ENCODE data around the gene AUTS2.

The AUTS2 gene

DNA sequence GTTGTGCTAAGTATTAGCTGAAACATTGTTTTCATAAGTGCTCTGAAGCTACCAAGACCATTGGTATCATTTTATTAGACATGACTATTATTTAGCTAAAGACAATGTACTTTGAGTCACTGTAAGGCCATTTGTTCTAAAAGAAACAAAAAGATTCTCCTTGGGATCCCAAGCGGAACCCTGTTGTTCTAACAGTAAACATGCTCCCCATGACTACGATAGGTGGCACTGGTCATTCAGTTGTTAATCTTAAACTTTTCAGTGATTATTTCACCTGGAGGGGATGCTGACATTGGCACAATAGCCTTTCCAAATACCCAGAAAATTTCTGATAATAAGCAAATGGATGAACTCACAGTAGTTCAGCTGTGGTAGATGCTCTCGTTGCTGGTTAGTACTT lies 715.0 kb downstream of the AUTS2 start:
- DNase-seq (ENCODE audit: low spot score): no peak

GRCh38 chr7:70313687-70314086 lies 715.4 kb downstream of the AUTS2 start:
- no peak for DNase-seq (ENCODE audit: low spot score)

- no peak for DNase-seq (ENCODE audit: low spot score)
These were observed 715.9 kb downstream of the AUTS2 start for GRCh38 chr7:70314221-70314620.

- DNase-seq (ENCODE audit: low spot score): no peak
These were observed 718.5 kb downstream of the AUTS2 start for GRCh38 chr7:70316745-70317144.

DNA sequence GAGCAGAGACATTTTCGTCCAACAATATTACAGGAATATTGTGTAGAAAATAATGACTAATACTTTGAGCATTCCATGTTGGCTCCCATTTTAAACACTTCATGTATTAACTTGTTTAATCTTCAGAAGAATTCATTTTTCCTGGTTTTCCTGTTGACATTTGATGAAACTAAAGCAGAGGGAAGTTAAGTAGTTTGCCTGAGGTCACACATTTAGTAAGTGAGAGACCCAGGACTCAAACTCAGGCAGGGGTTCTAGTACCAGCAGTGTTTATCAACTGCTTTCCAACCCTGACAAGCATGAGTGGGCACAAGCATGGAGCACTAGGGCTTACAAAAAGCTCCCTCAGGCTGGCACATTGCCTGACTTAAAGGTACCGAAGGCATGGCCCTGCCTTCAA lies 719.1 kb downstream of the AUTS2 start:
- no peak for DNase-seq (ENCODE audit: low spot score)

GRCh38 chr7:70318511-70318910 lies 720.2 kb downstream of the AUTS2 start:
- no peak for DNase-seq (ENCODE audit: low spot score)

GRCh38 chr7:70319057-70319456 lies 720.8 kb downstream of the AUTS2 start:
- DNase-seq (ENCODE audit: low spot score): no peak

DNA sequence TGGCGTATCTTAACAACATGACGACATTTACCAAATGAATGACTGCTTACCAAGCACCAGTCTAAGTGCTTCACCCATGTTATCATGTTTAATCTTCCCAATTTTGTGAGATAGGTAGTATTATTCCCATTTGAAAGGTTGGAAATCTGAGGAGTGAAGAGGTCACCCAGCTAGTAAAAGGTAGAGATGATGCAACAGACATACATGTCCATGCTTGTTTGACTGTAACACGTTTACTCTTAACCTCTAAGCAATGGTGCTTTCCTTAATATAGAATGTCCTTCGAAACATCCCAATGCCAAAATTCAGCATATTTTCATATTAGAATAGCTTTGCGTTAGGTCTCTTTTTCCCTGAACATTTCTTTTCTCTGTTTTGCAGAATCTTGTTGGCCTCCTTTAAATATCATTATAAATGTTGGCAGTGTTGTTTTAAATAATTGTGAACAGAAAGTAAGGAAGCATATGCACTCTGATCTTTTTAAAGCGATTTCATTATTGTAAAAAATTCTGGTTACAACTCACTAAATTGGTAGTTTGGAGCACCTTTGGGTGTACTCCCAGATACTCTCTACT lies 722.8 kb downstream of the AUTS2 start:
- no peak for DNase-seq (ENCODE audit: low spot score)

- DNase-seq (ENCODE audit: low spot score): no peak
These were observed 724.6 kb downstream of the AUTS2 start for GRCh38 chr7:70322856-70323255.

DNA sequence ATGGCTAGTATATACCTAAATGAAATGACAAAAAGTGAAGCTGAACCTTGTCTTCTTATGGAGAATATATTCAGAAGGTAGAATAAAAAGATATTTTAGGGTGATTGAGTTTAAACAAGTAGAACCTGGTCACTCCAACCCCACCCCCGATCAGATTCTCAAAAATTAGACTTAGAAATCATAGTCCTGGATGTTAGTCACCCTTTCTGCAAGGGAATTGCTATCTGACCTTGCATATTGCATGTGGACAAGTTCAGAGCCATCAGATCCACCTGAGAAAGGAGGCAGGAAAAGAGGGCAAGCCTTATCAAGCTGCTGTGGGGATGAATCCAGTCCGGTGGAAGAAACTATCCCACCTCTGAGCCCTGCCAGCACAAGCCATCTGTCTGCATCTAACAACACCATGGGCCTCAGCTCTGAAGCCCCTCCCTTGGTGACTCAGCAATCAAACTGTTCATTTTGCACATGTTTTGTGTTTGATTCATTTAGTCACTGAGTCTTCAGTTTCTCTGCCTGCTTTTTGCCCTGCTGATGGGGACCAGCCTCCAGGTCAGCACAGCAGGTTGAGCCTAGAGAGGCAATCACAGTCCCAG lies 727.3 kb downstream of the AUTS2 start:
- DNase-seq (ENCODE audit: low spot score): no peak

DNA sequence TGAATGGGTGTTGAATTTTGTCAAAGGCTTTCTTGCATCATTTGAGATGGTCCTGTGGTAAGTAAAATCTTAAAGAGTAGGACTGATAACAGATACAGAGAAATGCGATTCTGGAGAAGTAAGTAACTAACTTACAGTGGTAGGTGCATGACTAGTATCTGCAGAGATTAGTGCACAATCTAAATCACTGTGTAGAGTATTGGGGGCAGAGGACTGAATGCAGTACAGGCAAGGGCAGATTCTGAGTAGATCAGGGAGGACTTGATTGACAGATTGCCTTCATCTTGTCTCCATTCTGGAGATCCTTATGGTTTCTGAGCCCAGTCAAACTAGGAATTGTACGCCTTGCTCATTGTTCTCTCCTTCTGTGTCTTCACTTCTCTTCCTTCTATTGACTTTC lies 736.0 kb downstream of the AUTS2 start:
- DNase-seq (ENCODE audit: low spot score): no peak

- DNase-seq (ENCODE audit: low spot score): no peak
These were observed 736.6 kb downstream of the AUTS2 start for GRCh38 chr7:70334871-70335270.

DNA sequence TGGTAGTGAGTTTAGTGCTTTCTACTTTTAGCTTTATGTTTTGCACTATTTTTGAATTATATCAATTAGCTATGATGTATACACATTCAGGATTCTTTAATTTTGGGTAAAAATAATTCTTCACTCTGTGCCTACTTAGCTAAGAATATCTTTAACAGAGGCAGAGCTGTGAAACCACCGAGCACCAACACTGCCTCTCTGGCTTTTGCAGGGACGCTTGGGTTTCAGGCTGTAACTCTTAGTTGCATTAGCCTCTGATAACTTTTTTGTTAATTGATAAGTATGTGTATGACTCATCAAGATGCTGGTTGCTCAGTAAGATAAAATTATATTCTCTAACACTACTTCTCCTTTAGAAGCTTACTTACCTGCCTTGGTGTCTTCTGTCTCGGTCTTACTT lies 738.3 kb downstream of the AUTS2 start:
- DNase-seq (ENCODE audit: low spot score): no peak

- DNase-seq (ENCODE audit: low spot score): no peak
These were observed 739.7 kb downstream of the AUTS2 start for GRCh38 chr7:70338015-70338414.

- no peak for DNase-seq (ENCODE audit: low spot score)
These were observed 742.0 kb downstream of the AUTS2 start for GRCh38 chr7:70340236-70340635.

DNA sequence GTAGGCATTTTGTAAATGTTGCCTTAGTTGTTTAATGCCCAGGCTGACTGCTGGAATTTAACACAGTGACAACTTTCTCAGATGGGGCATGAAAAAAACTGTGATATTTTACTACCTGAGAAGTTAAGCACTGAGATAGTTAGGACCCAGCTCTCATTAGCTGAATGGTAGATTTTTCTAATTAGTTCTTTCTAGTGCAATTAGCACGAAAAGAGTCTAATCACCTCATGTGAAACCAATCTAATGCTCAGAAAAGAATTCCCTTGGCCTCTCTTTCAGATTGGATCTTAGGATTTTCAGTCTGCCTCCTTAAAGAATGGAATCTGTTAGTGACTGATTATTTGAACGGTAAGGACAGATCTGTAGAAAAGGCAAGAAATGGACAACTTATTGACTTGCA lies 743.2 kb downstream of the AUTS2 start:
- no peak for DNase-seq (ENCODE audit: low spot score)

GRCh38 chr7:70343519-70343918 lies 745.2 kb downstream of the AUTS2 start:
- DNase-seq (ENCODE audit: low spot score): no peak

DNA sequence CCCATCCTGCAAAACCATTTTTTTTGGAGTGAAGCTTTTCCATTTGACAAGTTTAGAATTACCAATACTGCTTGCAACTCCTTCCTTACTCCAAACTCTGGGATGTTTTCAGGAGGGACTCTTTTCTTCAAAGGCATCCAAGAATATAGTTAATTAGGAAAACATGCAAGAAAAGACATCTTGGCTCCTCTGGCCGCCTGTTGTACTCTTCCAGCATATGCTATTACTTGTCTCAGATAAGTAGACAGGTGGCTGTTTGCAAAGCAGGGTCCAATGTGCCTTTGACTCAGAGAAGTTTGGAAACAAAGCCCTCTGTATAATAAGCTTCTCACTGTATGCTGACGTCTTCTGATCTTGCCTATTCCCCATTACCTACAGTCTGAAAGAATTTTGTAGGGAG lies 746.5 kb downstream of the AUTS2 start:
- no peak for DNase-seq (ENCODE audit: low spot score)

- no peak for DNase-seq (ENCODE audit: low spot score)
These were observed 748.7 kb downstream of the AUTS2 start for GRCh38 chr7:70346844-70347462.

GRCh38 chr7:70347463-70348254 lies 749.4 kb downstream of the AUTS2 start:
- no peak for DNase-seq (ENCODE audit: low spot score)

DNA sequence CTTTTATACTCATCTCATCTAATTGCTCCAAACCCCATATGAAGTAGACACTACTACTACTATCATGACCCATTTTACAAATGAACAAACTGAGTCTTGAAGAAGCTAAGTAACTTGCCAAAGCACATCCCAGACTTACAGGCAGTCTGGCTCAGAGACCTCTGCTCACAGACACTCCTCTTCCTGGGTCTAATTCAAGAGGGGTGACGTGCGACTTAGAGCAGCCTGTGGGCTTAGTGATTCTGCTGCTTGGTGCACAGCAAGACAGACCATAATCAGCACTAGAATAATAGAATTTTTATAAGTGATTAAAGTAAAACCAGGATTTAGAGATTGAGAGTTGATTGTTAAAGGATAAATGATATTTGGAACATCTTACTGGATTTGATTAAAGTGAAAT lies 750.8 kb downstream of the AUTS2 start:
- DNase-seq (ENCODE audit: low spot score): no peak

DNA sequence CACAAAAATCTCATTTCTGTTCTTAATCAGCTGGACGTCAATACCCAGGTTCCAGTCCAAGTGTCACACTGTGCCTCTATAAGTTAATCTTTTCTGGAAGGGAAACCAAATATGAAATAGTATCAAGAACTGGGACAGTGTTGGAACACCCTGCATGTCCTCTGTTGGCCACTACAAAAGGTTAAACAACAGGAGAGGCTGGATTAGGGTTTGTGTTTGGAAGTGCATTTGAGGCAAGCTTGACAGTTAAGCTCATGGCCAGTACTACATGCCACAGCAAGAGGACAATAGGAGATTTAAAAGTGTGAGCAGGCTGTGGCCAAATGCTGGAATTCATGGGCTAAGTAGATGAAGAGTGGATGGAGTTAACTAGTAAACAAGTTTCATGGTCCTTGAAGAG lies 751.5 kb downstream of the AUTS2 start:
- no peak for DNase-seq (ENCODE audit: low spot score)

DNA sequence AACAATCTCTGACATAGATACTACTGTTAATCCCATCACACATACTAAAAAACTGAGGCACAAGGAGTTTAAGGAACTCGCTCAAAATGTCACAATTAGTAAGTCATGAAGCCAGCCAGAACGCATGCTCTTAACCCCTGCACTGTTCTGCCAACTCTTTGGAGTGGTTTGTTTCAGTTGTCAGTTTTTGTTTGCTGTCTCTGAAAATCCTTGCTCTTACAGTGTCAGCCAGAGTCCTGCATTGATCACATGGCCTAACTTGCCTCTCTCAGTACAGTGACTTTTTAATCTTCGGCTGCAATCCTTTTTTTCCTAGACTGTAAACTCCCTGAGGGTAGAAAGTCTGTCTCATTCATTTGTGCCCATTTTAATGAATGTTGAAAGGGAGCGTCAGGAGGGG lies 753.8 kb downstream of the AUTS2 start:
- DNase-seq (ENCODE audit: low spot score): no peak

Data from germinal center (tissue), 1 donor.